Heart right ventricle (tissue), 16 donors: ENCODE data around the gene PSMA3. TPM values are rescaled to one million over a fixed set of nuclear protein-coding genes. Genes with fewer than 3 reads are reported as not detected.

ENCODE experiments used
- ATAC-seq, 8 donors: fragments of 200-7000 bp; cut with Tn5 transposase; one replicate each; pipeline ENCODE4 v1.9.1; 2020; ENCODE audit warnings: mild to moderate bottlenecking in 8 of 8, moderate library complexity in 8 of 8, moderate number of reproducible peaks in 1 of 8
- DNase-seq, 2 donors: peaks; one replicate each; pipeline ENCODE4 v3.0.0-alpha.2; 2020
- H3K27ac ChIP-seq, 10 donors: fragments of 200-600 bp; sonication (generic) in 2 of 10; one replicate each; pipeline versions ENCODE4 v1.5.0 to v1.8.0; 2020 to 2022; ENCODE audit warnings: mild to moderate bottlenecking in 3 of 10
- H3K27me3 ChIP-seq, 7 donors: fragments of 200-600 bp; one replicate each; pipeline ENCODE4 v1.8.0; 2021 to 2022; ENCODE audit warnings: mild to moderate bottlenecking in 2 of 7
- H3K36me3 ChIP-seq, 9 donors: fragments of 200-600 bp; sonication (generic) in 1 of 9; one replicate each; pipeline versions ENCODE4 v1.5.0 to v1.8.0; 2020 to 2022; ENCODE audit warnings: mild to moderate bottlenecking in 2 of 9
- H3K4me1 ChIP-seq, 9 donors: fragments of 200-600 bp; sonication (generic) in 1 of 9; one replicate each; pipeline versions ENCODE4 v1.5.0 to v1.8.0; 2020 to 2022; ENCODE audit warnings: mild to moderate bottlenecking in 4 of 9
- H3K4me3 ChIP-seq, 10 donors: fragments of 200-600 bp; sonication (generic) in 2 of 10; one replicate each; pipeline versions ENCODE4 v1.5.0 to v1.8.0; 2020 to 2022; ENCODE audit warnings: mild to moderate bottlenecking in 7 of 10, moderate library complexity in 2 of 10
- H3K9me3 ChIP-seq, 11 donors: fragments of 200-600 bp in 10 of 11; sonication (generic) in 2 of 11; one replicate each; pipeline versions ENCODE4 v1.5.0 to v1.8.0; 2013 to 2022; ENCODE audit warnings: mild to moderate bottlenecking in 2 of 11, control low read depth in 1 of 11, moderate library complexity in 1 of 11
- CTCF ChIP-seq, 9 donors: fragments of 200-600 bp; sonication (generic) in 2 of 9; IDR thresholded peaks; one replicate each; pipeline versions ENCODE4 v1.5.0 to v1.8.0; 2021 to 2022; ENCODE audit warnings: antibody characterized with exemption in 9 of 9, mild to moderate bottlenecking in 5 of 9, moderate library complexity in 1 of 9
- WGBS, 2 donors: extraction: QIAGEN DNeasy Blood & Tissue Kit; methylation state at CpG; one replicate each; pipeline ENCODE4 v1.1.7; 2013; ENCODE audit warnings: inconsistent platforms in 1 of 2; 5-methylcytosine and 5-hydroxymethylcytosine counted together
- intact Hi-C, 10 donors: fragments of 100-400 bp; cut with DNase I; formaldehyde crosslinking; loops; one replicate each; pipeline versions ENCODE4 v1.11.1 to v1.14.2; 2022
- polyA plus RNA-seq, 2 donors: library from polyadenylated mRNA; stranded (reverse); fragments of 200-250 nt; gene quantifications; one replicate each; pipeline ENCODE4 v1.2.3, GENCODE V29; 2013
- total RNA-seq, 10 donors: library from RNA; stranded (reverse); fragmentation: NEBNext Ultra II Directional in 3 of 10; extraction: Animal tissue kit (Norgen Biotek cat#: 25700) in 3 of 10; gene quantifications; one replicate each; pipeline versions ENCODE4 v1.2.1 to v1.2.4, GENCODE V29; 2021 to 2023
- donor health status: Arrhythmogenic right ventricular cardiomyopathy.
- donor health status: ischemic (EF 13 %, LVEDD 7.1; RV severe dilation, severe dysfunction).
- donor health status: healthy with polysubstance abuse.
- donor health status: DM: no; HTN: yes; CAD: no.
- donor health status: DM: no; HTN: no; CAD: no.
- donor health status: ischemic (EF 25% LVEDD 6.9; RV normal size, moderate dysfunction).
- donor health status: ischemic (EF 25% LVEDD 5.7; RV mildly dilated, moderate dysfunction).
- donor health status: healthy.
- donor health status: DM: yes; HTN: yes; CAD: no.
- donor health status: Ischemic cardiomyopathy.
- donor health status: ischemic (EF 35%, LVEDD 5.7; RV mildly dilated, moderate dysfunction).
- donor health status: nonischemic (EF 11% LVEDD 7.7; RV severe dilation, severe dysfunction).
- donor health status: DM: yes; HTN: yes; CAD: no.
- donor health status: PGD.
- donor health status: ischemic (EF 29% LVEDD 5.4; RV normal size, mild dysfunction).
- donor health status: nonischemic (EF 23%, LVEDD 6.1; RV moderate dilation, normal function).

The PSMA3 gene
- total and polyA plus RNA-seq, 12 donors: 122 to 235 (median 156) TPM

GRCh38 chr14:58297412-58297761 lies 52.7 kb downstream of the PSMA3 start:
- DNase-seq: no peak
- peak in 2 of 8 donors; percentile 0 for ATAC-seq
- no peaks in the 10 kb centered on the region for H3K9me3 ChIP-seq
- intact Hi-C loops: loop anchor here in 9 of 10 donors (5.0 to 10.0 kb wide), 4 partner anchors 35 to 55 kb away; partner anchors contain the start of gene PSMA3 (in 5 of the 9)
- peaks cover 0 to 50% (median 28%) of the 10 kb centered on the region in 9 donors for H3K36me3 ChIP-seq
- H3K4me1 ChIP-seq: peaks cover 8 to 71% (median 57%) of the 10 kb centered on the region in 9 donors
- 0% methylated on average over 10 of the region's 10 CpGs for WGBS, 2 donors
- H3K27me3 ChIP-seq: no peaks in the 10 kb centered on the region
- no peak for TF ChIP-seq CTCF (IDR thresholded peaks at IDR 0.05)
- H3K27ac ChIP-seq: peak overlapping the region; percentile 84 to 98 (median 96)
- peak overlapping the region; percentile 39 to 97 (median 86) for H3K4me3 ChIP-seq

GRCh38 chr14:58297762-58298476 lies 53.3 kb downstream of the PSMA3 start:
- H3K9me3 ChIP-seq: no peaks in the 10 kb centered on the region
- 0% methylated on average over 40 of the region's 40 CpGs for WGBS, 2 donors
- H3K27me3 ChIP-seq: no peaks in the 10 kb centered on the region
- peak overlapping the region; percentile 84 to 98 (median 96) for H3K27ac ChIP-seq
- peaks cover 4 to 66% (median 53%) of the 10 kb centered on the region in 9 donors for H3K4me1 ChIP-seq
- peak in 2 of 9 donors; percentile 25 to 36 for TF ChIP-seq CTCF (IDR thresholded peaks at IDR 0.05)
- ATAC-seq (peak; percentile 93 to 98 (median 97)), DNase-seq (peak; percentile 98 to 99)
- intact Hi-C loops: loop anchor here in 9 of 10 donors (1.0 to 10.0 kb wide), 6 partner anchors 34 to 98 kb away; partner anchors contain the start of genes PSMA3 (in 6 of the 9) and ACTR10 (in 1 of the 9)
- H3K4me3 ChIP-seq: peak overlapping the region; percentile 85 to 99 (median 94)
- H3K36me3 ChIP-seq: peaks cover 0 to 50% (median 24%) of the 10 kb centered on the region in 9 donors

GRCh38 chr14:58298477-58299400 lies 54.1 kb downstream of the PSMA3 start, which contains the start of gene ARID4A:
TSS of gene ARID4A (plus strand) at chr14:58298555. CDS start at chr14:58299855, 1,300 bp downstream.
- WGBS, 2 donors: 0% methylated on average over 58 to 79 of the region's 79 CpGs
- intact Hi-C loops: loop anchor here in 9 of 10 donors (1.0 to 10.0 kb wide), 6 partner anchors 34 to 98 kb away; partner anchors contain the start of genes PSMA3 (in 6 of the 9) and ACTR10 (in 1 of the 9)
- DNase-seq: peak; percentile 33 to 76
- Histone ChIP-seq H3K4me1 (peaks cover 4 to 66% (median 48%) of the 10 kb centered on the region in 9 donors), H3K9me3 (no peaks in the 10 kb centered on the region), H3K27me3 (no peaks in the 10 kb centered on the region), H3K27ac (peak within 1 kb of the TSS; percentile 84 to 98 (median 96)), H3K36me3 (peaks cover 0 to 50% (median 15%) of the 10 kb centered on the region in 9 donors), H3K4me3 (peak within 1 kb of the TSS; percentile 85 to 99 (median 94))
- peak; percentile 29 to 66 (median 36) for ATAC-seq
- TF ChIP-seq CTCF (IDR thresholded peaks at IDR 0.05): no peak
